BJ (cell line): ENCODE data around the gene CARMIL1. TPM values are rescaled to one million over a fixed set of nuclear protein-coding genes. Genes with fewer than 3 reads are reported as not detected.

ENCODE experiments used
- CTCF ChIA-PET: fragments of 350-600 bp; formaldehyde crosslinking; extraction: SDS; loops from one replicate; lab custom pipeline; 2021; ENCODE audit warnings: antibody characterized with exemption, inconsistent platforms; lab: Yijun Ruan, JAX
- POLR2A ChIA-PET: fragments of 300-600 bp; sonication (Branson Sonifier 250); formaldehyde crosslinking; extraction: SDS; loops from one replicate; lab custom pipeline; 2021; ENCODE audit warnings: antibody characterized with exemption; lab: Charles Lee
- DNase-seq: peaks from one replicate; pipeline ENCODE4 v3.0.0-alpha.2; 2011; ENCODE audit warnings: low read depth
- H3K27me3 ChIP-seq: 2 replicates; pipeline ENCODE4 v1.6.0; 2011; ENCODE audit warnings: low read length; ENCODE audit not compliant: control insufficient read depth, insufficient read depth
- H3K36me3 ChIP-seq: 2 replicates; pipeline ENCODE4 v1.5.1; 2011; ENCODE audit warnings: low read length; ENCODE audit not compliant: control insufficient read depth, insufficient read depth
- H3K4me3 ChIP-seq: 2 replicates; pipeline ENCODE4 v1.5.1; 2011; ENCODE audit warnings: low read depth, mild to moderate bottlenecking, control low read depth, low read length
- CTCF ChIP-seq: IDR thresholded peaks from 2 replicates; pipeline ENCODE4 v1.5.1; 2011; ENCODE audit warnings: low read depth, mild to moderate bottlenecking, control low read depth, inconsistent platforms, low read length, moderate library complexity; ENCODE audit not compliant: insufficient read depth
- polyA plus RNA-seq: library from polyadenylated mRNA; depleted of rRNA; stranded (reverse); fragments of >200 nt; gene quantifications from 2 replicates; pipeline ENCODE4 v1.2.3, GENCODE V29; 2011

The CARMIL1 gene
- polyA plus RNA-seq, 1 experiment = 3.7 TPM

- POLR2A ChIA-PET = no interaction called here
- CTCF ChIA-PET = no interaction called here
- no peak for TF ChIP-seq CTCF
- Histone ChIP-seq H3K4me3 (no peak overlapping the region), H3K36me3 (no peaks in the 10 kb centered on the region), H3K27me3 (no peaks in the 10 kb centered on the region)
- DNase-seq = no peak
These were observed 31.1 kb upstream of the CARMIL1 start for GRCh38 chr6:25248123-25248522.

- ChIA-PET POLR2A (no interaction called here), CTCF (interaction anchor here (0.7 to 1.2 kb wide), 3 partner anchors 15 to 307 kb away, joined by 3 read pairs; no protein-coding TSS in a partner anchor)
- Histone ChIP-seq H3K4me3 (no peak overlapping the region), H3K36me3 (no peaks in the 10 kb centered on the region), H3K27me3 (no peaks in the 10 kb centered on the region)
- no peak for DNase-seq
- TF ChIP-seq CTCF = no peak
These were observed 30.0 kb upstream of the CARMIL1 start for GRCh38 chr6:25249133-25249532.

GRCh38 chr6:25250878-25251277 lies 28.3 kb upstream of the CARMIL1 start:
- no peak overlapping the region for H3K4me3 ChIP-seq
- ChIA-PET POLR2A (no interaction called here), CTCF (interaction anchor here (1.2 to 1.3 kb wide), 2 partner anchors 15 to 18 kb away, joined by 4 to 5 read pairs; no protein-coding TSS in a partner anchor)
- no peaks in the 10 kb centered on the region for H3K27me3 ChIP-seq
- no peak for TF ChIP-seq CTCF
- H3K36me3 ChIP-seq = no peaks in the 10 kb centered on the region
- DNase-seq = no peak

GRCh38 chr6:25251426-25251825 lies 27.7 kb upstream of the CARMIL1 start:
- no peak for DNase-seq
- TF ChIP-seq CTCF = no peak
- no peaks in the 10 kb centered on the region for H3K36me3 ChIP-seq
- H3K27me3 ChIP-seq = no peaks in the 10 kb centered on the region
- no peak overlapping the region for H3K4me3 ChIP-seq
- ChIA-PET CTCF (interaction anchor here (0.9 to 1.3 kb wide), 2 partner anchors 14 to 244 kb away, joined by 3 to 5 read pairs; no protein-coding TSS in a partner anchor), POLR2A (no interaction called here)

- Histone ChIP-seq H3K4me3 (no peak overlapping the region), H3K27me3 (no peaks in the 10 kb centered on the region), H3K36me3 (no peaks in the 10 kb centered on the region)
- ChIA-PET POLR2A (no interaction called here), CTCF (interaction anchor here (1.4 to 2.5 kb wide), 2 partner anchors 9 to 13 kb away, joined by 4 to 10 read pairs; no protein-coding TSS in a partner anchor)
- DNase-seq = no peak
- TF ChIP-seq CTCF = no peak
These were observed 25.8 kb upstream of the CARMIL1 start for GRCh38 chr6:25253351-25253750.
